Pancreas (tissue), 10 donors: ENCODE measurements around the gene ETNK2. TPM values are rescaled to one million over a fixed set of nuclear protein-coding genes. Genes with fewer than 3 reads are reported as not detected.

ENCODE experiments used
- ATAC-seq, 4 donors: fragments of 200-7000 bp; cut with Tn5 transposase; one replicate each; pipeline versions ENCODE4 v1.8.0 to v1.9.1; 2020; ENCODE audit warnings: mild to moderate bottlenecking in 4 of 4, moderate library complexity in 4 of 4
- DNase-seq, 6 donors: peaks; one replicate each; pipeline ENCODE4 v3.0.0-alpha.2; 2020
- FAIRE-seq: peaks from 2 replicates; lab custom pipeline; 2012; peaks lifted over from hg19 to GRCh38; lab: Jason Lieb, UNC
- H3K27ac ChIP-seq, 4 donors: fragments of 200-600 bp; sonication (generic); 1 replicate in 3 of 4; 2 replicates in 1 of 4; pipeline versions ENCODE4 v1.5.0 to v1.8.0; 2020
- H3K27me3 ChIP-seq, 4 donors: fragments of 200-600 bp; one replicate each; pipeline ENCODE4 v1.8.0; 2021
- H3K36me3 ChIP-seq, 3 donors: fragments of 200-600 bp; sonication (generic) in 1 of 3; one replicate each; pipeline versions ENCODE4 v1.5.0 to v1.8.0; 2020 to 2021
- H3K4me1 ChIP-seq, 3 donors: fragments of 200-600 bp; one replicate each; pipeline ENCODE4 v1.8.0; 2021
- H3K4me3 ChIP-seq, 4 donors: fragments of 200-600 bp; sonication (generic) in 2 of 4; one replicate each; pipeline versions ENCODE4 v1.5.0 to v1.8.0; 2020 to 2021
- H3K9me3 ChIP-seq, 4 donors: fragments of 200-600 bp; one replicate each; pipeline ENCODE4 v1.8.0; 2021
- CTCF ChIP-seq, 4 donors: fragments of 200-600 bp; sonication (generic) in 3 of 4; IDR thresholded peaks; one replicate each; pipeline versions ENCODE4 v1.5.0 to v1.8.0; 2021; ENCODE audit warnings: antibody characterized with exemption in 4 of 4
- WGBS, 2 donors: extraction: QIAGEN DNeasy Blood & Tissue Kit; methylation state at CpG; one replicate each; pipeline ENCODE4 v1.1.7; 2013; 5-methylcytosine and 5-hydroxymethylcytosine counted together
- intact Hi-C, 3 donors: fragments of 100-400 bp; cut with DNase I; formaldehyde crosslinking; loops; one replicate each; pipeline versions ENCODE4 v1.11.1 to v1.14.2; 2022
- polyA plus RNA-seq, 2 donors: library from polyadenylated mRNA; stranded (reverse); fragments of 200-250 nt; gene quantifications; one replicate each; pipeline ENCODE4 v1.2.3, GENCODE V29; 2013
- total RNA-seq, 6 donors: library from RNA; stranded (reverse); fragmentation: NEBNext Ultra II Directional in 4 of 6; extraction: Animal tissue kit (Norgen Biotek cat#: 25700) in 4 of 6; gene quantifications; one replicate each; pipeline versions ENCODE4 v1.2.1 to v1.2.4, GENCODE V29; 2021 to 2023
- donor health status: healthy with polysubstance abuse.
- donor health status: DM: no; HTN: no; CAD: no; lungs with moderate emphysema.
- donor health status: DM: no; HTN: no; CAD: no.
- donor health status: control.
- donor health status: control.
- donor health status: Bipolar disorder and iron deficiency.
- donor health status: DM: yes; HTN: yes; CAD: no.
- donor health status: DM: no; HTN: no; CAD: no.
- donor health status: DM: no; HTN: no; CAD: no.
- donor health status: DM: yes; HTN: yes; CAD: no.

ETNK2 gene
- total and polyA plus RNA-seq, 8 donors = 3.8 to 15.5 (median 6.9) TPM

- Histone ChIP-seq H3K9me3 (no peaks in the 10 kb centered on the region), H3K36me3 (peaks cover 0 to 35% (median 7%) of the 10 kb centered on the region in 3 donors), H3K27me3 (no peaks in the 10 kb centered on the region), H3K4me1 (peaks cover 11 to 19% (median 19%) of the 10 kb centered on the region in 3 donors), H3K4me3 (no peak overlapping the region), H3K27ac (no peak overlapping the region)
- peak in 1 of 6 donors; percentile 60 for DNase-seq
- intact Hi-C loops = loop anchor here (5.0 to 10.0 kb wide), 4 partner anchors 51 to 254 kb away; partner anchors contain the start of gene SOX13 (in 2 of the 3)
- 87 to 91% methylated on average over 18 of the region's 18 CpGs for WGBS, 2 donors
- ATAC-seq = no peak
- FAIRE-seq = no peak
- TF ChIP-seq CTCF (IDR thresholded peaks at IDR 0.05) = no peak
Measured at GRCh38 chr1:204125759-204126351, 26.0 kb downstream of the ETNK2 start.

GRCh38 chr1:204124639-204125038, 27.2 kb downstream of the ETNK2 start:
- 91 to 93% methylated on average over 22 of the region's 22 CpGs for WGBS, 2 donors
- FAIRE-seq = no peak
- Histone ChIP-seq H3K4me1 (peaks cover 0 to 8% (median 7%) of the 10 kb centered on the region in 3 donors), H3K27ac (no peak overlapping the region), H3K27me3 (no peaks in the 10 kb centered on the region), H3K4me3 (no peak overlapping the region), H3K9me3 (no peaks in the 10 kb centered on the region), H3K36me3 (peaks cover 0 to 39% (median 7%) of the 10 kb centered on the region in 3 donors)
- no peak for TF ChIP-seq CTCF (IDR thresholded peaks at IDR 0.05)
- no peak for ATAC-seq
- intact Hi-C loops = loop anchor here (5.0 to 10.0 kb wide), 4 partner anchors 50 to 252 kb away; partner anchors contain the start of gene SOX13 (in 2 of the 3)
- peak in 1 of 6 donors; percentile 73 for DNase-seq

GRCh38 chr1:204123376-204123775, 28.5 kb downstream of the ETNK2 start:
- no peak overlapping the region for H3K27ac ChIP-seq
- DNase-seq (peak in 1 of 6 donors; percentile 56), FAIRE-seq (no peak), ATAC-seq (peak in 2 of 4 donors; percentile 21 to 28)
- no peaks in the 10 kb centered on the region for H3K9me3 ChIP-seq
- 72 to 80% methylated on average over 9 of the region's 9 CpGs for WGBS, 2 donors
- H3K36me3 ChIP-seq = peaks cover 0 to 52% (median 7%) of the 10 kb centered on the region in 3 donors
- no peaks in the 10 kb centered on the region for H3K27me3 ChIP-seq
- intact Hi-C loops = loop anchor here in 2 of 3 donors (10.0 kb wide), 2 partner anchors 49 to 249 kb away; partner anchors contain the start of gene SOX13 (in 1 of the 2)
- TF ChIP-seq CTCF (IDR thresholded peaks at IDR 0.05) = peak in 1 of 4 donors; percentile 13
- no peaks in the 10 kb centered on the region for H3K4me1 ChIP-seq
- H3K4me3 ChIP-seq = no peak overlapping the region

- no peak overlapping the region for H3K27ac ChIP-seq
- no peak for TF ChIP-seq CTCF (IDR thresholded peaks at IDR 0.05)
- ATAC-seq (no peak), DNase-seq (peak in 1 of 6 donors; percentile 74), FAIRE-seq (no peak)
- no peaks in the 10 kb centered on the region for H3K4me1 ChIP-seq
- 89 to 92% methylated on average over 17 of the region's 17 CpGs for WGBS, 2 donors
- H3K9me3 ChIP-seq = no peaks in the 10 kb centered on the region
- no peak overlapping the region for H3K4me3 ChIP-seq
- intact Hi-C loops = loop anchor here in 2 of 3 donors (10.0 kb wide), 2 partner anchors 47 to 247 kb away; partner anchors contain the start of gene SOX13 (in 1 of the 2)
- no peaks in the 10 kb centered on the region for H3K27me3 ChIP-seq
- H3K36me3 ChIP-seq = peaks cover 0 to 58% (median 7%) of the 10 kb centered on the region in 3 donors
Measured at GRCh38 chr1:204121840-204122555, 29.8 kb downstream of the ETNK2 start.
